ENCODE measurements around the gene PDK4. TPM values are rescaled to one million over a fixed set of nuclear protein-coding genes. Genes with fewer than 3 reads are reported as not detected.

PDK4 gene
- total and polyA plus RNA-seq, 2 donors (not counting 1 experiment from before 2014, with no cell fraction given) = 0.20 to 2.8 TPM

- Histone ChIP-seq H3K27me3 (ENCODE audit: control insufficient read depth, insufficient read depth, low read length) (no peaks in the 10 kb centered on the region), H3K4me2 (ENCODE audit: extremely low read depth, insufficient read depth, low read length) (no peak overlapping the region), H3K9ac (ENCODE audit: insufficient read depth, low read length) (no peak overlapping the region), H3K36me3 (ENCODE audit: control insufficient read depth, insufficient read depth, low read length) (no peaks in the 10 kb centered on the region), H2AFZ (ENCODE audit: low read length) (no peak overlapping the region), H3K4me1 (ENCODE audit: control insufficient read depth, extremely low read depth, insufficient read depth, low read length) (peaks cover 7% of the 10 kb centered on the region), H4K20me1 (ENCODE audit: control insufficient read depth, extremely low read depth, insufficient read depth, low read length) (no peaks in the 10 kb centered on the region), H3K27ac (ENCODE audit: insufficient read depth, low read length) (no peak overlapping the region), H3K4me3 (replicated peaks in 1 of 4; ENCODE audit: control extremely low read depth in 1 of 4, insufficient read depth in 1 of 4, low read depth in 3 of 4, low read length in 4 of 4) (no peak overlapping the region), H3K79me2 (ENCODE audit: control insufficient read depth, insufficient read depth, low read length) (no peaks in the 10 kb centered on the region), H3K9me3 (ENCODE audit: control insufficient read depth, insufficient read depth, low read depth, low read length) (no peaks in the 10 kb centered on the region)
- TF ChIP-seq EZH2 (IDR thresholded peaks at IDR 0.05; ENCODE audit: low read length, missing control alignments) = no peak
- TF ChIP-seq CTCF (conservative IDR thresholded peaks at IDR 0.05 in 1 of 2, IDR thresholded peaks at IDR 0.05 in 1 of 2; ENCODE audit: low read depth in 1 of 2, low read length in 2 of 2) = no peak
- DNase-seq (ENCODE audit: low read depth in 2 of 2) = peak; percentile 92 to 99
Measured at GRCh38 chr7:95549818-95550529, 46.3 kb downstream of the PDK4 start.

DNA sequence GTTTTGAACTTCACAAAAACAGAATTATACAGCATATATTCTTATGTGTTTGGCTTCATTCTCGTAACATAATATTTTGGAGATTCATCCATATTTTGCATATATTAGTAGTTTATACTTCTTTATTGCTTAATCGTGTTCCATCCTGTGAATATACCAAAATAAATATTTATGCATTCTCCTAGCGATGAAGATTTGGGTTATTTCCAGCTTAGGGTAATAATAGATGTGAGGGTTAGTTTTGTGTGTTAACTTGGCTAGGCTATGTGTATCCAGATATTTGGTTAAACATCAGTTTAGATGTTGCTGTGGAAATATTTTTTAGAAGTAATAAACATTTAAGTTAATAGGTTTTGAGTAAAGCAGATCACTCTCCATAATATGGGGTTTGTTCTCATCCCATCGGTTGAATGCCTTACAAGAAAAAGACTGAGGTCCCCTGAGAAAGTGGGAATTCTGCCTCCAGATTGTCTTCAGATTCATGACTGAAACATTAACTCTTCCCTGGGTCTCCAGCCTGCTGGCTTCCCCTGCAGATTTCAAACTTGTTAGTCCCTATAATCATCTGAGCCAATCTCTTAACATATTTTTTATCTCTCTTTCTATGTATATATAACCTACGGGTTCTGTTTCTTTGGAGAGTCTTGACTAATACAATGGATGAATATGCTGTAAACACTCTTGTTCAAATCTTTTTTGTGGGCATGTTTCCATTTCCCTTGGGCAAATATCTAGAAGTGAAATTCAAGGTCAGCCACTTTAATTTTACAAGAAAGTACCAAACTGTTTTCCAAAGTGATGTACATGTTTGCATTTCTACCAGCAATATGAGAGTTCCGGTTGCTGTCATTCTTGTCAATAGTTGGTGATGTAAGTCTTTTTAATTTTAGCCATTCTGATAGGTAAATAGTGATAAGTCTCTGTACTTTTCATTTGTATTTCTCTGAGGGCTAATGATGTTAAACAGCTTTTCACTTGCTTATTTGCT lies 48.7 kb downstream of the PDK4 start:
- Histone ChIP-seq H3K36me3 (ENCODE audit: control insufficient read depth, insufficient read depth, low read length) (no peaks in the 10 kb centered on the region), H4K20me1 (ENCODE audit: control insufficient read depth, extremely low read depth, insufficient read depth, low read length) (no peaks in the 10 kb centered on the region), H3K9ac (ENCODE audit: insufficient read depth, low read length) (no peak overlapping the region), H3K4me2 (ENCODE audit: extremely low read depth, insufficient read depth, low read length) (no peak overlapping the region), H3K79me2 (ENCODE audit: control insufficient read depth, insufficient read depth, low read length) (no peaks in the 10 kb centered on the region), H3K4me1 (ENCODE audit: control insufficient read depth, extremely low read depth, insufficient read depth, low read length) (peaks cover 7% of the 10 kb centered on the region), H3K9me3 (ENCODE audit: control insufficient read depth, insufficient read depth, low read depth, low read length) (no peaks in the 10 kb centered on the region), H2AFZ (ENCODE audit: low read length) (no peak overlapping the region), H3K4me3 (replicated peaks in 1 of 4; ENCODE audit: control extremely low read depth in 1 of 4, insufficient read depth in 1 of 4, low read depth in 3 of 4, low read length in 4 of 4) (no peak overlapping the region), H3K27ac (ENCODE audit: insufficient read depth, low read length) (no peak overlapping the region), H3K27me3 (ENCODE audit: control insufficient read depth, insufficient read depth, low read length) (no peaks in the 10 kb centered on the region)
- DNase-seq (ENCODE audit: low read depth in 2 of 2) = peak in 1 of 2 donors; percentile 63
- no peak for TF ChIP-seq EZH2 (IDR thresholded peaks at IDR 0.05; ENCODE audit: low read length, missing control alignments)
- TF ChIP-seq CTCF (conservative IDR thresholded peaks at IDR 0.05 in 1 of 2, IDR thresholded peaks at IDR 0.05 in 1 of 2; ENCODE audit: low read depth in 1 of 2, low read length in 2 of 2) = no peak

DNA sequence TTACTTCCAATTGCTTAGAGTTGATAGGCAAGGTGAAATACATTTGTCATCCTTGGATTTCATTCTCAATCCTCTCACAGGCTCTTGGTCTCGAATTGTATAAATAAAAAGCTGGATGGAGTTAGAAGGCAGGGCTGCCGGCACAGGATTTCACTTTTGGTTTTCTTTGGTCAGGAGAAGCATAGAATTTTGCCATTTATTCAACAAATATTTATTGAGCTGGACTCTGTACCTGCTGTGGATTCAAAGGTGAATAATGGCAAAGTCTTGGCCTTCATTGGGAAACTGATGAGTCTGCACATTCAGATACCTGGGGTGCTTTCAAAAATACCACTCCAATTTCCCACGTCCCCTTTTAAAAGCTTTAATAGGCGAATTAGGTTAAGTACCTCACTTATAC lies 49.7 kb downstream of the PDK4 start:
- Histone ChIP-seq H3K9me3 (ENCODE audit: control insufficient read depth, insufficient read depth, low read depth, low read length) (no peaks in the 10 kb centered on the region), H3K79me2 (ENCODE audit: control insufficient read depth, insufficient read depth, low read length) (no peaks in the 10 kb centered on the region), H3K27ac (ENCODE audit: insufficient read depth, low read length) (no peak overlapping the region), H3K9ac (ENCODE audit: insufficient read depth, low read length) (no peak overlapping the region), H3K4me1 (ENCODE audit: control insufficient read depth, extremely low read depth, insufficient read depth, low read length) (peaks cover 7% of the 10 kb centered on the region), H3K36me3 (ENCODE audit: control insufficient read depth, insufficient read depth, low read length) (no peaks in the 10 kb centered on the region), H4K20me1 (ENCODE audit: control insufficient read depth, extremely low read depth, insufficient read depth, low read length) (no peaks in the 10 kb centered on the region), H3K4me3 (replicated peaks in 1 of 4; ENCODE audit: control extremely low read depth in 1 of 4, insufficient read depth in 1 of 4, low read depth in 3 of 4, low read length in 4 of 4) (no peak overlapping the region), H3K27me3 (ENCODE audit: control insufficient read depth, insufficient read depth, low read length) (no peaks in the 10 kb centered on the region), H2AFZ (ENCODE audit: low read length) (no peak overlapping the region), H3K4me2 (ENCODE audit: extremely low read depth, insufficient read depth, low read length) (no peak overlapping the region)
- DNase-seq (ENCODE audit: low read depth in 2 of 2) = no peak
- no peak for TF ChIP-seq CTCF (conservative IDR thresholded peaks at IDR 0.05 in 1 of 2, IDR thresholded peaks at IDR 0.05 in 1 of 2; ENCODE audit: low read depth in 1 of 2, low read length in 2 of 2)
- no peak for TF ChIP-seq EZH2 (IDR thresholded peaks at IDR 0.05; ENCODE audit: low read length, missing control alignments)

Measured in fibroblast of lung (primary cell).